HG02840 (cell line): ENCODE results near the gene PPP3CA.

ENCODE experiments used
- ATAC-seq: cut with Tn5 transposase; IDR thresholded peaks from one replicate; pipeline ENCODE4 v1.9.1; 2021; ENCODE audit warnings: mild to moderate bottlenecking, moderate library complexity, moderate number of reproducible peaks; ENCODE audit not compliant: unreplicated experiment, low FRiP score

PPP3CA gene

DNA sequence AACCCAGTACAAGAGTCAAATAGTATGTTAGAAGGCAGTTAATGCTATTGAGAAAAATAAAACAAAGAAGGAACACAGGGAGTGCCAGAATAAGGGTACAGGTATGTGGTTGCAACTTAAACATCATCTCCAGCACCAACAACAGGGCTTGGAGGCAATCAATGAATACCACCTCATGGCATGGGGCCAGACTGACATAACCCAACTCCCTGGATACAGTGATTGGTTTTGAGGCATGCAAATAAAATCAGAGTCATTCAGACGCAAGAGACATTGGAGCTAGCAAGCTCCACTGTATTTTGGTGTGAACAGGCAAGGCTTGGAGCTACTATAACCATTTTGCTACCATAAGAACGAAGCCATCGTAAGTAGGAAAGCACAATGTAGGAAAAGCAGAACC, 56.7 kb downstream of the PPP3CA start:
- ATAC-seq, result no peak

DNA sequence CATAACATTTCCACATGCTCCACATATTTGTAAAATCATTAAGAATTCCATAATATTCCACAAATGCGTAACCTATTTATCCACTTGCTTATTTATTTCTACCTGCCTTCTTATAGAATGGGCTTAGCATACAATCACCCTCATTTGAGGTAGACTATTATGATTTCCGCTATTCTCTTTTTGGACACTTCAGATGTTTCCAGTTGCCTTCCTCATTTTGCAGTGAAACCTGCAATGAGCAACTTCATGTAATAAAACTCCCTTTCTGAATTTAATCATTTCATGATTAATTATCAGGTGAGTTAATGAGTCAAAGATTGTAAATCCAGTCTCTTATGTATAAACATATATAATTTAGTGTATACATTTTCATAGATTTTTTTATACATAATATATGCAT, 58.0 kb downstream of the PPP3CA start:
- no peak for ATAC-seq

DNA sequence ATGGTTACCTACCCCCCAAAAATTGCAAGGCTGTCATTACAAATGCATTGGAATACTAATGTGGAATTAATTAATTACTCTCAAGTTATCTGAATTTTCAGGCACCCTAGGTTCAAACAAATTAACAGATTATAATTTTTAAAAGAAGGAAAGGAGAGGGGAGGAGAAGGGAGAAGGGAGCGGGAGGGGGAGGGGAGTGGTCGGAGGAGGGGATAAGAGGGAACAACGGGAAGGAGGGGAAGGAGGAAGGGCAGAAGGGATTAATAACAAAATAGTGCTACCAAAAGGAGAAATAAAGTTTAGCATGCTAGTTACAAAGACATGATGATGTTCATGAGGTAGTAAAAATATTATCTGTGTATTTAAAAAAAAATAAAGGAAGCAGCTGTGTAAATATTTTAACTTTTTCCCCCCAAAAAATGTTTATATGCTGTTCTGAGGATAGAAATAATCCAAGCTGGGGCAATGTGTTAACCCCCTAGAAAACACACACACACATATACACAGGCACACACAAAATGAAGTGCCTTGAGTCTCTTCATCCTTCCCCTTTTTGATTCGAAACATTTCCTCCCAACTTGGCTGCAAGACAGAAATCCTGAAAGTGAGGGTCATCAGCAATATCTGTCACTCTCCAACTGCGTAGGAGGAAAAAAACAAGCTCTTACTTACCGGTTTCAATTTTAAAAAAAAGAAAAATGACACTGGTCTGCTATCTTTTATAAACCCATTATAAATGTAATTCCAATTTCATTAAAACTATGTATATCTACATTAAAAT, 58.8 kb downstream of the PPP3CA start:
- no peak for ATAC-seq

DNA sequence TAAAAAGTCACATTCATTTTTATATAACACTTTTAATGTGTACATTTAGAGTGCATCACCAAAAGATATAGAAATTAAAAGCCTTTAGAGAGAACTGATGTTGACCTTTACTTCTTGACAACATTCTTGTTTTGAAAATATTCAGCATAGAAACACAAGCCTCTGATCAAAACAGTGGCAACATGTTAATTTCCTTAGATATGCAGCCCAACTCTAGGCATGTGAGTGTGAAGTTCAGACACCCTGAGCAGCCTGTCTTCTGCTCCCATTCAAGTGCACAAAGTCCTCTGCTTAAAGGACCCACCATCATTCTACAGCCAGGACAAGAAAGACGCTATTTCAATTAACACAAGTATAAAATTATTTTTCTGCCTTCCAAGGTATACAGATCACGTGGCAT, 60.0 kb downstream of the PPP3CA start:
- no peak for ATAC-seq

DNA sequence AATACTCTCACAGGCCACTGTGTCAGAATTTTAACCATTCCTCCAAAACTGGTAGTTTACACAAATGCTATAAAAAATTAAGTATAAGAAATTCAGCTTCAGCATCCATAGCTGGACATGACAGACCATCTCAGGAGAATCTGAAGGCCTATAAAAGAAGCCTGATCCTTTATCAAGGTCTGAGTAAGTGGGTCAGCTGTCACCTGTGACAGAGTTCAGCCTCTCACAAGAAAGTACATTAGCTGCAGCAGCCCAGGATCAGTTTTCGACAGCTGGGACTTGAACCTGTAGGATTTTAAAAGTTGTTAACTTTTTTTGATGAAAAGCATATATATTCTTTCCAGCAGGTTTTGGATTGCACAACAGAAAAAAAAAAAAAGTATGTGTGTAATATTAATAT, 60.7 kb downstream of the PPP3CA start:
- no peak for ATAC-seq

- no peak for ATAC-seq
These were observed 61.3 kb downstream of the PPP3CA start for GRCh38 chr4:101285985-101286384.

DNA sequence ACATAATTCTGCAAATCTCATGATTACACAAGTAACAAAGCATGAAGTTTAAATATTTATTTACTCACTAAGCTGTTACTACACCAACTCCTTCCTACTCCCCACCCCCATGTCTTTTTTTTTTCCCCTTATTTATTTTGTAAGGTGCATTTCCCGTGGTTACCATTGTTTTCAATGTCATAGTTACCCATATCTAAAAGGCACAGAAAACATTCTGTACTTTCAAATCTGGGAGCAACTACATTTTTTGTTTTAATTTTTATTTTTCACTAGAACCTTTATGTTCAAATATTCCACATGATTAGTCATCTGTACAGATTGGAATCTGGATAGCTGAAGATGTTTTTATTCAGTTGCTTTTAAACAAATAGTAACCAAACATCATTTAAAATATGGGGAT, 62.8 kb downstream of the PPP3CA start:
- ATAC-seq, result no peak

DNA sequence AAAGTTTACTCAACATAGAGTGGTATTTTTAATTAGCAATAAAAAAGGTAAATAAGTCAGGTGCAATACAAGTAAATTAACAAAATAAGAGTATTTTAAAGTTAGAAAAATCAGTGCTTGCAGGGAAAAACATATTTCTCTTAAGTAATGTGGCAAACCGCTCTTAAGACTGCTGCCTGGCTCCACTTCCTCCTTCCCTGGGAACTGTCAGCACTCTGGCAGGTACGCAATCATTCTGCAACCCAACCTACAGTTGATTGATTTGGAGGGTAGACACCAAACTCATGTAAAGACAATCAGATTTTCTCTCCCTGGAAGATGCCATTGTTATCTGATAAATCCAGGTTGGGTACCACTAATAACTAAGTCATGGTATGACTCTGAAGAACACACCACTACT, 63.9 kb downstream of the PPP3CA start:
- ATAC-seq, result no peak

GRCh38 chr4:101282076-101282844, 65.1 kb downstream of the PPP3CA start:
- ATAC-seq, result no peak

- ATAC-seq, result no peak
These were observed 66.3 kb downstream of the PPP3CA start for GRCh38 chr4:101280866-101281600.

GRCh38 chr4:101279377-101279871, 67.9 kb downstream of the PPP3CA start:
- ATAC-seq, result no peak

- no peak for ATAC-seq
These were observed 69.7 kb downstream of the PPP3CA start for GRCh38 chr4:101277671-101278070.

DNA sequence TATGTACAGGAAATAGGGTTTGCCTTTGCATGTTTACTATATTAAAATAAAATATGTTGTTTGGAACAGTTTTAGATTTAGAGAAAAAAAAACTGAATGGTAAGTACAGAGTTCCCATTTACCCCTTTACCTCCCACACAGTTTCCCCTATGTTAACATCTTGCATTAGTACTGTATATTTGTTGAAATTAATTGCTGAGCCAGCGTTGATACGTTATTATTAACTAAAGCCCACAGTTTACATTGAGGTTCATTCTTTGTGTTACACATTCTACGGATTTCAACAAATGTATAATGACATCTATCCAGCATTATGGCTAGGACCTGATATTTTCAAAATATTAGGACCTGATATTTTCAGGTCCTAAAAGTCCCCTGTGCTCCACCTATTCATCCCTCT, 70.7 kb downstream of the PPP3CA start:
- no peak for ATAC-seq

DNA sequence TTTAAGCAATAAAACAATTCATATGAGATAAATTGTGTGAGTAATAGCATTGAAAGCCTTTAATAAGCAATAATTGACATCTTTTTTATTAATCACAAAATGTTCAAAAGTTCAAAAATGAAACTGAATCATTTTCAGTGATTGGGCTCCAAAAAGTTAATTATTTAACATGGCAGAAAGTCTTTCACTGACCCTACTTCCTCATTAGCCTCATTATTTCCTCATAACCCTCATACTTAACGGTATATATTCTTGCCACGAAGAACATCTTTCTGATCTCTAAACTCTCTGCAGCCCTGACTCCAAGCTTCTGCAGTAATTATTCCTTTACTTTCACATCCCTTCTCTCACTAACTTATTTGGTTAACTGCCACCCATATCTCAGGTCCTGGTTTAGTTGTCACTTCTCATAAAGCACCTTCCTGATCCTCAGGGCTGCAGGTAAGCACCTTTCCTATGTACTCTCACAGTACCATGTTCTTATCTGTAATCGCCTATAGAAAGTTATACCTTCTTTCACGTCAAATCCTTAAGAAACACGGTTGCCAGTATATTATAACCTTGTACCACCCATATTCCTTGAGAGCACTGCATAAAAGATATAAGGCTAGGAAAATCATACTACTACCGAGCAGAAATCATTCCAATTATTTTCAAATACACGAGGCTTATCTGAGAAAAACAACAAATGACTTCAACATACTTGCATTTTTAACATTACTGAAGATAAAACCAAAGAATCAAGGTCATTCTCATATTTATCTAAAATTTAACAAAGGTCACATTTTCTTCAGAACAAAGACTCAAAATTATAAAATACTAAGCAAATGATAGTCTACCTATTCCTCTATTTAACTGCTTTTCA, 72.2 kb downstream of the PPP3CA start:
- ATAC-seq, result peak; percentile 52

DNA sequence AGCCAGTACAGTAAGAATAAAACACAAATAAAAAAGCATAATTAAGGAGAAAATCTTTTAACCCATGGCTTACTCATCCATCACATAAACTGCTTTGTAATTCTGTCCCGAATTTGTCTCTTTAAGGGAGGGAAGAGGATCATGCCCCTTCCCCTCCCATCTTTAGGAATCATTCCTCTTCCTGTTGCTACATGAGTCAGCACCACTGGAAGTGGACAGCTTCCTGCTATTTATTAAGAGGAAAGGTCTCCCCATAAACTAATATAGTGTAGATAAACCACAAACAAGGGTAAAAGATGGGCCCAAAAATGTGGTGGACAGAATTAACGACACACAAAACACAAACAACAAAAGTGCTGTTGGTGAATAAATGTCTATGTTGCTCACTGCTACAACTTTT, 75.8 kb downstream of the PPP3CA start:
- ATAC-seq, result no peak

- no peak for ATAC-seq
These were observed 77.6 kb downstream of the PPP3CA start for GRCh38 chr4:101269682-101270081.

DNA sequence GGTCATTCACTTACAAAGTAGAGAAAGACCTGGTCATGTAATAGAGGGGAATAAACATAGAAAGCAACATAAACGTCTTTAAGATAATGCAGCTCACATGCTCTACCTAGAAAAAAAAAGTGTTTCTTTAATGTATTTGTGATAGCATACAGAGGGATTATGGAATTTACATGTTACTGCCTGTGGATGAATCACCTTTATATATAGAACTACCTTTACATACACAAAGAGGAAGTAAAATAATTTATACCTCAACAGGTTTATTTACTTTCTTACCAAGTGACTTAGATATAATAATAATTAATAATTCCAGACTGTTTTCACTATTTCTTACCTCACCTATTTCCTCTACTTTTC, 81.5 kb downstream of the PPP3CA start:
- ATAC-seq, result no peak

DNA sequence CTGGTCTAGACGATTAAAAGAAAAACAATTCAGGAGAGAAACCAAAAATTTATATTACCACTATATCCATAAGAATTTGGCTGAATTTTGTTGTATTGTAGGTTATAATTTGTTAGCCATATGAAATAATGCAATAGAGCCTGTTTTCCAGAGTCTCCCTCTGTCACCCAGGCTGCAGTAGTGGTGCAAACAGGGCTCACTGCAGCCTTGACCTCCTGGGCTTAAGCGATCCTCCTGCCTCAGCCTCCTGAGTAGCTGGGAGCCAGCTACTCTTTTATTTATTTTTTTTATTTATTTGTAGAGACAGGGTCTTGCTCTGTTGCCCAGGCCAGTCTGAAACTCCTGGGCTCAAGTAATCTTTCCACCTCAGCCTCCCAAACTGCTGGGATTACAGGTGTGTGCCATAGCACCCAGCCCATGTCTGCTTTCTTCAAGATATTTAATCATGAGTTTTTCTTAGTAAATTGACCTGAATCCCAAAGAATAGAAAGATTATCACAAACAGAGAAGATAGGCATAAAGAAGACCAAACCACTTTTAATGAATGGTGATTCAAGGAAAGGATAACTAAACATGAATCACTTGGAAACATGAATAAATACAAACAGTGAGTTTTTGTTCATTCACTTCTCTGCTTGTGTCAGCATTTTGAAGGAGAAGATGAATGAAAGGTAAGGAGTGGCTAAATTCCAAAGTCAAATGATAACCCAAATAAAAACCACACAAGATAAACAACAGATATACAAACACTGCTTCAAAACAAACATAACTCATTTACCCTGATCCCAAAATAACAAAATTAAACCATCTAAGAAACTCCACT, 82.1 kb downstream of the PPP3CA start:
- ATAC-seq, result no peak

DNA sequence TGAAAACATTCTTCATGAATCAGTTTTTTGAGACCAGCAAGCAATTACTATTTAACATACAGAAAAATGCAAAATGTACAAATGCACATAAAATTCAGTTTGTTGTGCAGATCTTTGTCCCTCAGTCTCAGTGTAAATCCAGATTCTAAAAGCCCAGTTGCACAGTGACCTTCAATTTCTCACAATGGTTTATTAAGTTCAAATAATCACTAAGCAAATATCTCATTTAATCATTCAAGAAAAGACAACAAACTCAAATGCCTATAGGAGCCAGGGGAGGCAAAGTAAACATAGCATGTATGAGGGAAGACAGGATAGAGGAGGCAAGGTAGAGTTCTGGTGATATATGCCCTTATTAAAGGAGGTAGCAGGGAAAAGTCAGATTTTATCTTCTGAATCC, 82.8 kb downstream of the PPP3CA start:
- ATAC-seq, result no peak
